Tibial artery (tissue), 4 donors: ENCODE results near the gene RLN3.

ENCODE experiments used
- DNase-seq, 2 donors: peaks; one replicate each; pipeline ENCODE4 v3.0.0-alpha.2; 2019
- H3K27ac ChIP-seq, 2 donors: fragments of 200-600 bp; sonication (generic) in 1 of 2; 1 replicate in 1 of 2; 2 replicates in 1 of 2; pipeline ENCODE4 v1.5.1; 2018 to 2019; ENCODE audit warnings: mild to moderate bottlenecking in 1 of 2
- H3K27me3 ChIP-seq, 2 donors: fragments of 200-600 bp; sonication (generic) in 1 of 2; one replicate each; pipeline versions ENCODE4 v1.5.1 to v1.6.0; 2016 to 2019
- H3K36me3 ChIP-seq, 3 donors: fragments of 200-600 bp; sonication (generic) in 2 of 3; one replicate each; pipeline ENCODE4 v1.5.1; 2016 to 2019; ENCODE audit warnings: mild to moderate bottlenecking in 2 of 3
- H3K4me1 ChIP-seq, 4 donors: fragments of 200-600 bp; sonication (generic) in 2 of 4; 1 replicate in 3 of 4; 2 replicates in 1 of 4; pipeline ENCODE4 v1.5.1; 2016 to 2019
- H3K4me3 ChIP-seq, 2 donors: fragments of 200-600 bp; sonication (generic) in 1 of 2; 1 replicate in 1 of 2; 2 replicates in 1 of 2; pipeline ENCODE4 v1.5.1; 2018 to 2019; ENCODE audit warnings: mild to moderate bottlenecking in 2 of 2
- H3K9me3 ChIP-seq, 3 donors: fragments of 200-600 bp; sonication (generic) in 1 of 3; one replicate each; pipeline ENCODE4 v1.5.1; 2016 to 2019
- CTCF ChIP-seq, 2 experiments: fragments of 200-600 bp in 1 of 2; fragments of 450-650 bp in 1 of 2; IDR thresholded peaks; one replicate each; pipeline ENCODE4 v1.5.1; 2017 to 2019; ENCODE audit warnings: antibody characterized with exemption in 2 of 2, mild to moderate bottlenecking in 1 of 2, moderate library complexity in 1 of 2
- intact Hi-C: fragments of 100-400 bp; cut with DNase I; formaldehyde crosslinking; loops from one replicate; pipeline ENCODE4 v1.15.0; 2023; ENCODE audit warnings: low total_unique reads

Gene RLN3

GRCh38 chr19:13984186-13984585 lies 43.8 kb upstream of the RLN3 start:
- Histone ChIP-seq H3K27me3 (no peaks in the 10 kb centered on the region), H3K27ac (no peak overlapping the region), H3K4me3 (no peak overlapping the region), H3K4me1 (peaks cover 0 to 25% (median 21%) of the 10 kb centered on the region in 4 donors), H3K9me3 (no peaks in the 10 kb centered on the region), H3K36me3 (peaks cover 0 to 30% (median 5%) of the 10 kb centered on the region in 3 donors)
- no peak for DNase-seq
- TF ChIP-seq CTCF (IDR thresholded peaks at IDR 0.05), result no peak
- intact Hi-C loops, result no loop called here

- intact Hi-C loops, result no loop called here
- H3K4me3 ChIP-seq, result no peak overlapping the region
- TF ChIP-seq CTCF (IDR thresholded peaks at IDR 0.05), result no peak
- H3K27me3 ChIP-seq, result no peaks in the 10 kb centered on the region
- no peak for DNase-seq
- H3K36me3 ChIP-seq, result peaks cover 0 to 36% (median 5%) of the 10 kb centered on the region in 3 donors
- no peaks in the 10 kb centered on the region for H3K9me3 ChIP-seq
- H3K27ac ChIP-seq, result no peak overlapping the region
- peaks cover 0 to 19% (median 15%) of the 10 kb centered on the region in 4 donors for H3K4me1 ChIP-seq
Measured at GRCh38 chr19:13984875-13985741, 42.8 kb upstream of the RLN3 start.

GRCh38 chr19:13985771-13986347 lies 42.1 kb upstream of the RLN3 start:
- Histone ChIP-seq H3K9me3 (no peaks in the 10 kb centered on the region), H3K4me3 (no peak overlapping the region), H3K27me3 (no peaks in the 10 kb centered on the region), H3K36me3 (peaks cover 0 to 36% (median 5%) of the 10 kb centered on the region in 3 donors), H3K4me1 (peaks cover 0 to 19% (median 15%) of the 10 kb centered on the region in 4 donors), H3K27ac (peak overlapping the region in 1 of 2 donors; percentile 6)
- intact Hi-C loops, result no loop called here
- DNase-seq, result no peak
- no peak for TF ChIP-seq CTCF (IDR thresholded peaks at IDR 0.05)

- no peaks in the 10 kb centered on the region for H3K9me3 ChIP-seq
- H3K27me3 ChIP-seq, result no peaks in the 10 kb centered on the region
- peak; percentile 89 to 90 for DNase-seq
- TF ChIP-seq CTCF (IDR thresholded peaks at IDR 0.05), result no peak
- H3K4me3 ChIP-seq, result no peak overlapping the region
- intact Hi-C loops, result no loop called here
- peaks cover 0 to 19% (median 15%) of the 10 kb centered on the region in 4 donors for H3K4me1 ChIP-seq
- peak overlapping the region; percentile 23 to 59 for H3K27ac ChIP-seq
- H3K36me3 ChIP-seq, result peaks cover 0 to 39% (median 5%) of the 10 kb centered on the region in 3 donors
Measured at GRCh38 chr19:13986348-13986904, 41.5 kb upstream of the RLN3 start.

- intact Hi-C loops, result no loop called here
- H3K4me1 ChIP-seq, result peaks cover 0 to 19% (median 15%) of the 10 kb centered on the region in 4 donors
- no peak overlapping the region for H3K4me3 ChIP-seq
Measured at GRCh38 chr19:13987101-13987890, 40.7 kb upstream of the RLN3 start.

More at GRCh38 chr19:13987101-13987890, 40.7 kb upstream of the RLN3 start:
- no peak for TF ChIP-seq CTCF (IDR thresholded peaks at IDR 0.05)
- DNase-seq, result peak in 1 of 2 donors; percentile 59
- Histone ChIP-seq H3K36me3 (peaks cover 0 to 39% (median 5%) of the 10 kb centered on the region in 3 donors), H3K9me3 (no peaks in the 10 kb centered on the region), H3K27me3 (no peaks in the 10 kb centered on the region), H3K27ac (peak overlapping the region; percentile 23 to 59)
